Metanephros (tissue), 1 donor: ENCODE measurements around the gene PLAC9. TPM values are rescaled to one million over a fixed set of nuclear protein-coding genes. Genes with fewer than 3 reads are reported as not detected.

Experiments used
- total RNA-seq: library from RNA; depleted of rRNA; stranded (reverse); fragments of >200 nt; gene quantifications from one replicate; pipeline ENCODE4 v1.2.3, GENCODE V29; 2014

PLAC9 gene
- 20.4 TPM for total RNA-seq

GRCh38 chr10:80132299-80133139, at the start of gene PLAC9:
TSS of gene PLAC9 (plus strand) at chr10:80132730. CDS start at chr10:80132763, 33 bp downstream.

Other genes with a start within 250 kb of the PLAC9 start
- gene SFTPD, start 183.6 kb upstream of the PLAC9 start, total RNA-seq: 0.53 TPM
- gene TMEM254, start 54.1 kb upstream of the PLAC9 start, total RNA-seq: 22.7 TPM
- gene ANXA11, start 72.8 kb downstream of the PLAC9 start, total RNA-seq: 96.7 TPM
- gene MAT1A, start 156.9 kb downstream of the PLAC9 start, total RNA-seq: 0.47 TPM
- gene DYDC1, start 224.0 kb downstream of the PLAC9 start, total RNA-seq: not detected
- 0.99 TPM for gene DYDC2, start 224.1 kb downstream of the PLAC9 start, total RNA-seq